Osteocyte (in vitro differentiated cells): ENCODE measurements around the gene TADA2B. TPM values are rescaled to one million over a fixed set of nuclear protein-coding genes. Genes with fewer than 3 reads are reported as not detected.

Experiments used
- DNase-seq: peaks from one replicate; pipeline ENCODE4 v3.0.0; 2021; ENCODE audit warnings: mixed read lengths; ENCODE audit not compliant: unreplicated experiment; ENCODE audit errors: extremely low spot score
- H3K27ac Mint-ChIP-seq: one replicate; pipeline ENCODE4 v1.8.0; 2021; ENCODE audit warnings: mild to moderate bottlenecking, mixed read lengths; ENCODE audit not compliant: unreplicated experiment
- H3K27me3 Mint-ChIP-seq: one replicate; pipeline ENCODE4 v1.8.0; 2021; ENCODE audit warnings: mixed read lengths; ENCODE audit not compliant: unreplicated experiment
- H3K36me3 Mint-ChIP-seq: one replicate; pipeline ENCODE4 v1.8.0; 2021; ENCODE audit warnings: mixed read lengths; ENCODE audit not compliant: unreplicated experiment
- H3K4me1 Mint-ChIP-seq: one replicate; pipeline ENCODE4 v1.8.0; 2021; ENCODE audit warnings: mixed read lengths; ENCODE audit not compliant: unreplicated experiment
- H3K4me3 Mint-ChIP-seq: one replicate; pipeline ENCODE4 v1.8.0; 2021; ENCODE audit warnings: mild to moderate bottlenecking, moderate library complexity, mixed read lengths; ENCODE audit not compliant: unreplicated experiment
- H3K9me3 Mint-ChIP-seq: one replicate; pipeline ENCODE4 v1.8.0; 2021; ENCODE audit warnings: mixed read lengths; ENCODE audit not compliant: unreplicated experiment
- CTCF ChIP-seq: fragments of 200-600 bp; sonication (generic); IDR thresholded peaks from 2 replicates; pipeline ENCODE4 v1.5.0; 2021; ENCODE audit warnings: antibody characterized with exemption, mild to moderate bottlenecking, moderate library complexity
- total RNA-seq: library from RNA; stranded (reverse); gene quantifications from 2 replicates; pipeline ENCODE4 v1.2.1, GENCODE V29; 2021

The TADA2B gene
- total RNA-seq, 1 donor from 2014 or later: 21.4 TPM

- TF ChIP-seq CTCF: no peak
- no peak overlapping the region for H3K4me3 Mint-ChIP-seq
- H3K27ac Mint-ChIP-seq: no peak overlapping the region
Measured at GRCh38 chr4:7055990-7056325, 12.8 kb downstream of the TADA2B start.

GRCh38 chr4:7058792-7059191, 15.6 kb downstream of the TADA2B start:
- Mint-ChIP-seq H3K27ac (no peak overlapping the region), H3K9me3 (no peaks in the 10 kb centered on the region), H3K36me3 (peaks cover 51% of the 10 kb centered on the region), H3K4me1 (no peaks in the 10 kb centered on the region), H3K27me3 (no peaks in the 10 kb centered on the region), H3K4me3 (no peak overlapping the region)
- TF ChIP-seq CTCF: no peak
- DNase-seq: no peak

More at GRCh38 chr4:7055990-7056325, 12.8 kb downstream of the TADA2B start:
- no peaks in the 10 kb centered on the region for H3K9me3 Mint-ChIP-seq
- H3K4me1 Mint-ChIP-seq: peaks cover 2% of the 10 kb centered on the region
- no peak for DNase-seq
- H3K36me3 Mint-ChIP-seq: peaks cover 35% of the 10 kb centered on the region
- no peaks in the 10 kb centered on the region for H3K27me3 Mint-ChIP-seq

GRCh38 chr4:7059662-7060061, 16.5 kb downstream of the TADA2B start:
- H3K36me3 Mint-ChIP-seq: peaks cover 47% of the 10 kb centered on the region

GRCh38 chr4:7060346-7061150, 17.4 kb downstream of the TADA2B start:
- Mint-ChIP-seq H3K4me1 (peaks cover 4% of the 10 kb centered on the region), H3K4me3 (no peak overlapping the region), H3K27ac (no peak overlapping the region), H3K27me3 (no peaks in the 10 kb centered on the region), H3K36me3 (peaks cover 40% of the 10 kb centered on the region), H3K9me3 (no peaks in the 10 kb centered on the region)
- TF ChIP-seq CTCF: no peak
- DNase-seq: no peak

More at GRCh38 chr4:7059662-7060061, 16.5 kb downstream of the TADA2B start:
- DNase-seq: no peak
- Mint-ChIP-seq H3K4me1 (no peaks in the 10 kb centered on the region), H3K9me3 (no peaks in the 10 kb centered on the region), H3K27ac (no peak overlapping the region), H3K4me3 (no peak overlapping the region), H3K27me3 (no peaks in the 10 kb centered on the region)
- TF ChIP-seq CTCF: no peak

GRCh38 chr4:7061815-7062214, 18.6 kb downstream of the TADA2B start:
- Mint-ChIP-seq H3K27me3 (no peaks in the 10 kb centered on the region), H3K4me3 (no peak overlapping the region), H3K27ac (no peak overlapping the region), H3K4me1 (peaks cover 15% of the 10 kb centered on the region), H3K36me3 (peaks cover 31% of the 10 kb centered on the region), H3K9me3 (no peaks in the 10 kb centered on the region)
- TF ChIP-seq CTCF: no peak
- DNase-seq: no peak
